GM18517 (cell line): ENCODE results near the gene BATF.
A peak's percentile ranks its signal among the peaks of the same experiment; 100 is the strongest.

Source experiments
- ATAC-seq: cut with Tn5 transposase; IDR thresholded peaks from one replicate; pipeline ENCODE4 v1.9.1; 2021; ENCODE audit warnings: mild to moderate bottlenecking, moderate library complexity; ENCODE audit not compliant: unreplicated experiment

Gene BATF

DNA sequence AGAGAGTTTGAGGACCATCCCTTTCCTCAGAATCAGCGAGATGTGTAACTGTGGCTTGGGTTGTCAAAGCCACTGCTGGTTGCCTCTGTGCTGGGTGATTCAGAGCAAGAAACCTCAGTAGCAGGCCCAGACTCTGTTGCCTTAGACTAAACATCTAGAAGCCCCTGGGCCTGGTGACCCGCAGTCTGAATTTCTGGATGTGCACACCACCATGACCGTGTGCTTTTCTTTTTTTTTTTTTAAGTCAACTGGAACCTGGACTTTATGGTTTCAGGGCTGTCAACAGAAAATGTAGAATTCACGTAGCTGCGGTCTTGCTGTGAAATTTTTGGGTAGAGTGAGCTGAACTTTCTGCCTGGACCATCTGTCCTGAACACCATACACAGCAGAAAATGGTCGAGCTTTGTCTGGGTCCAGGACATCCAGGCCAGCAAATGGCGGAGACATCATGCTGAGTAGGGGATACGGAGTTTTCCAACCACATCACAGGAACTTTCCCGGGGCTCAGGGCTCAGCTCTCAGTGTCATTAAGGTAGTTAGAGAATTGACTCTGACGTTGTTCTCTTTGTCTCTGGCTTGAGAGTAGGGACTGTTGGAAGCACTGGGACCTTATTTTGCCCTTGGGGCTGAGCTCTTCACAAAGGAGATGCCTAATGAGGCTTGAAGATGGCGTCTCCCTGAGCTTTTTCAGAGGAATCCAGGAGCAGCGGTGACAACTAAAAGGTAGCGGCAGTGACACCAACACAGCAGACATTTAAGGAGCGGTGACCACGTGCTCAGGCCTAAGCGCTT, 23.0 kb upstream of the BATF start:
- ATAC-seq: peak; percentile 42

DNA sequence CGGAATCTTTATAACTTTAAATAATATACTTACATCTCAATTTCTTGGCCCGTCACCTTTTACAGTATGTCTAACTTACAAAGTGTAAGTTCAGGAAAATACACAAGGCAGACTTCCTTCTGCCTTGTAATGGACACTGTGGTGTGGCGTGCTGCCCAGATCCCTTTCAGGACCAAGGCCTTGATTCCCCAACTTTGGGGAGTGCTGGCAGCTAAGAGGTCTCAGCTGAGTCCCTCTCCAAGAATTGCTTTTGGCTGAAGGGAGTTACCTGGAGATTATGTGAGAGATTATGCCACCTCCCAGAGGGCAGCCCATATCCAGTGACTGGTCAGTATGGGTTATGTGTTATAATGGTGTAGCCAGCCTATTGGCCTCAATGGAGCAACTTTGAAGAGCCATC, 21.2 kb upstream of the BATF start:
- ATAC-seq: no peak

DNA sequence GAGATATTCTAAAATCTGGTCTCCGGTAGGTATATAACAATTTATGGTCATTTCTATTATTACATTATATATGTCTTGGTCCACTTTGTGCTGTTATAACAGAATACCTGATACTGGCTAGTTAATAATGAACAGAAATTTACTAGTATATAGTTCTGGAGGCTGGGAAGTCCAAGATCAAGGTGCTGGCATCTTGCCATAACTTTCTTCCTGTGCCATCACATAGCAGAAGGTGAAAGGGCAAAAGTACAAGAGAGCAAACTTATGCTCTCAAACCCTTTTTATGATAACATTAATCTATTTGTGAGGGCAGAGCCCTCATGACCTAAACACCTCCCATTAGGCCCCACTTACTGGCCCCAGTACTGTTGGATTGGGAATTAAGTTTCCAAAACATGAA, 17.9 kb upstream of the BATF start:
- no peak for ATAC-seq

DNA sequence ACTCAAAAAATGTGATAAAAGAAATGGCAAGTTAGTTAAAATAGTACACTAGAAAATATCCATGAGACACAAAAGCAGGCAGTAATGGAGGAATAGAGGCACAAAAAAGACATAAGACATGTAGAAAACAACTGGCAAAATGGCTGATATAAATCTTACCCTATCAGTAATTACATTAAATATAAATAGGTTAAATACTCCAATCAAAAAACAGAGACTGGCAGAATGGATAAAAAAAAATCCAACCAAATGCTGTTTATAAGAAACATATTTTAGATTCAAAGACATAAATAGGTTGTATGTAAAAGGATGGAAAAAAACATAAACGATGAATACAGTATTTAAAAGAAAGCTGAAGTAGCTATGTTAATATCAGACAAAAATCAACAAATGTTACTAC, 15.3 kb upstream of the BATF start:
- no peak for ATAC-seq

DNA sequence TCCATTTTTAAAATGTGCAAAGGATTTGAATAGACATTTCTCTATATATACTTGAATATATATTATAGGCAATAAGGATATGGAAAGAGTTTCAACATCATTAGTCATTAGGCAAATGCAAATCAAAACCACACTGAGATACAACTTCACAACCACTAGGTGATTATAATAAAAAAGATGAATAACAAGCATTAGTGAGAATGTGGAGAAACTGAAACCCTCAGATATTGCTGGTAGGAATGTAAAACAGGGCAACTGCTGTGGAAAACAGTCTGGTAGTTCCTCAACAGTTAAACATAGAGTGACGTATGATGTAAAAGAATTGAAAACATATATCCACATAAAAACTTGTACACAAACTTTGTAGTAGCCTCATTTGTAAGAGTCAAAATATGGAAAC, 11.7 kb upstream of the BATF start:
- ATAC-seq: no peak

DNA sequence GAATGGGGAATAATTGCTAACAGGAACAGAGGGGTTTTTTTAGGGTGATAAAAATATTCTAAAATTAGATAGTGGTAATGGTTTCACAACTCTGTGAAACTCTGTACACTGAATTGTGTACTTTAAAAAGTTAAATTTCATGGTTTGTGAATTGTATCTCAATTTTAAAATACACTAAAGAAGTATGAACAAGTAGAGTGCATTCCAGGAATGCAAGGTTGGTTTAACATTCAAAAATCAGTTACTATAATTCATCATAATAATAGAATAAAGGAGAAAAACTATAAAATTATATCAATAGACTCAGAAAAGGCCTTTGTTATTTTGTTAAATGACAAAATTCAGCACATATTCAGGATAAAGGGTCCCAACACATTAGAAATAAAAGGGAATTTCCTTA, 11.1 kb upstream of the BATF start:
- ATAC-seq: no peak

DNA sequence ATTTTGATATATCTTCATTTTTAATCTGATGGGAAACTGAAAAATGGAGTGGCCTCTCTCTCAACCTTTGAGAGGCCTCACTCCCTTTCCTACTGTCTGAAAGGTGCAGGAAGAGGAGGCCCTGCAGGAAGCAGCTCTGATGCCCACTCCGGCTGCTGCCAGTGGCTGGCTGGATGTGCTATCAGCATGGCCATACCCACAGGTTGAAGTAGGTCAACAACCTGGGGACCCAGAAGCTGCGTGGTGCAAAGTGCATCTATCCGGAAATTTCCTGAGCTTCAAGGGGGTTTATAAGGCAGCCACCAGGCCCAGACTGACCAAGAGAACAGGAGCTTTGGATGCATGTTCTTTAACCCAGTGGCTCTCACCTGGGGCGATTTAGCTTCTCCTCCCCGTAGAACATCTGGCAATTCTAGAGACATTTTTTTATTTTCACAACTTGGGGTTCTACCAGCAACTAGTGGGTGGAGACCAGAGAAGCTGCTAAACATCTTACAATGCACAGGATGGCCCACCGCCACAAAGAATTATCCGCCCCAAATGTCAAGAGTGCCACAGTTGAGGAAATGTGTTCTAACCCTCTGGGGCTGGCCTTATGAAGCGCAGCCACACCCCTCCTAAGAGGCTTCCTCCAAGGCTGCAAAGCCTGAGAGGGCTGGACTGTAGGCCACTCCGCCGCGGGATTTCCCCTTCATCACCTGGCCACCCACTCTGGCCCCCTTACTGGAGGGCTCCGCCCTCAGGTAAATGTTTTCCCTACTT, 8.2 kb upstream of the BATF start:
- ATAC-seq: peak; percentile 22

DNA sequence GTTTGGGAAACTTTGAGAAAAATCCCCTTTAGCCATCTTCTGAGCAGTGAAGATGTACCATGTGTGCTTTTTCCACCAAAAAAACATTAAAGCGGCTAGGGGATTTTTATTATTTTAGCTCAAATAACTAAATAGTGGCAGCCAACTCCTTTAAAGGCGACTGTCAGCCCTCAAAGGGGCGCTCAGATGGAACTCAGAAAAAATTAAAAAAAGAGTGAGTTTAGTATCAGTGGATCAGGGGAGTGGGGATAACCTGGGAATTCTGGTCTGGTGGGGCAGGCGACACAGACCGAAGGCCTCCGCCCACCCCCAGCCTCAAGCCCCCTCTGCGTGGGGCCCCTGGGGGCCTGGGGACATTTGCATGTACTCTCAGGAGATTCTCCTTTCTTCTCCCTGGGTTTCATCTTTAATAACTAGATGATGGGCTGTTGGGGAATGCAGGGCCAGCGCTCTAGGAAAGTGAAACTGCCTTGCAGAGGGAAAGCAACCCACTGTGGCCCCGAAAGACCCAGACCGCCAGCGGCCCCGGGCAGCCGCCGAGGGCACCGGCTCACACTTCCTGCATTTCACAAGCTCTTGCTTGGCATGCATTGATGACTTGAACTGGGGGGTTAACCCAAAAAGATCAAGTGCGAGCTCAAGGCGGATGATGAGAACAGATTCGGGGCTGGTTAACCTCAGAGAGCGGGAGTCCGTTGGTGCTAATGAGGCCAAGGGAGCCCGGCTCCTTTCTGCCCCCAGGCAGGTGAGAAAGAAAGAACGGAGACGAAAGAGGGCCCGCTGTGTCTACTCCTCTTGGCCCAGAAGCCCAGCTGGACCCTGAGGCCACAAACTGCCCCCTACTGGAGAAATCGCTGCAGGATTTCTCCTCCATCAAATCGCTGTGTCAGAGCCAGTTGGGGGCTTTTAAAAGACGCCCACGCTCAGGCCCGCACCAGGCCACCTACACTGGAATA, 7.3 kb upstream of the BATF start:
- peak; percentile 39 for ATAC-seq

DNA sequence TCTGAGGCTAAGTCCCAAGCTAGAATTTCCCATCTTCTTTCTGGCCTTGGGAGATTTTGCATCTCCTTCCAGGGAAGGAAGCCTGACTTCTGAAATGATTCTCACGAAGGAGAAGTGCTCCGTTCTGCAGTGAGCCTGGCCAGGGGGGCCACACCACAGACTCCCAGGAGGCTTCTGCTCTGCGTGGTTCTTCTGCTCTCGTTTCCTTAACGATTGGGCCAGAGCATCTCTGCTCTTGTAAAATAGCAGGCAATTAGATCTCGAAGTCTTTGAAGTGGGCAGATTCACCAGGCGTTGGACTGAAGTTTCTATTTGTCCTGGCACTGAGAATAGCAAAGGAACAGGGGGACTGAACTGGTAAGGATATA, 6.7 kb upstream of the BATF start:
- ATAC-seq: peak; percentile 44

DNA sequence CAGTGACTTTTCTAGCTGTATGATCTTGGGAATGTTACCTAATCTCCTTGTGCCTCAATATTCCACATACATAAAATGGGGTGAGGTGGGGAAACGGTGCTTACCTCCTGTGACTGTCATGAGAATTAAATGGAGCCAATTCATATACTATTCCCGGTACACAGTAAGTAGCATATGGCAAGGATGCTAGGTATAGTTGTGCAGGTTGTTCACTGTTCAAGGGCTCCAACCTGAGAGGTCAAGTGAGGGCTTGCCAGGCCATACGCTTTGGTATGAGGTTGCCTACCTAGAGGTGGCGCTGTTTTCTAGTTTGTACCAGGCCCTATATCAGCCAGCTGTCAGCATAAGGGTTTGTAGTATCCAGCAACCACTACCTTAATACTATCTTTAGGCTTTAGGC, 3.6 kb upstream of the BATF start:
- no peak for ATAC-seq

DNA sequence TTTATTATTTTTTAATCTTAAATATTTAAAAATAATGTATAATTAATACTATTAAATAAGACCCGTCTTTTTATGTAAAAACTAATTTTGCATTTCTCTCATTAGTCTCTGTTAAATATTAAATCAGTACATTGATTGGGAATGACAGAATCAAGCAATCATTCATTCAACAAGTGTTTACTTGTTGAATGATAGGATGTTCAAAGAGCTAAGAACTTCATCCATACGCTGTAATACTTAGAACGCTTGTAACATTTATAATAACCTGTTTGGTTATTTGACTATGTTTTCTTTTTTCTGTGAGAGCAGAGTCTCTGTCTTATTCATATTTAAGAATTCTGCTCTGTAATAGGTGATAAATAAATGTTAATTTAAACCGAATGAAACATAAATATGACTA, 2.9 kb upstream of the BATF start:
- no peak for ATAC-seq

DNA sequence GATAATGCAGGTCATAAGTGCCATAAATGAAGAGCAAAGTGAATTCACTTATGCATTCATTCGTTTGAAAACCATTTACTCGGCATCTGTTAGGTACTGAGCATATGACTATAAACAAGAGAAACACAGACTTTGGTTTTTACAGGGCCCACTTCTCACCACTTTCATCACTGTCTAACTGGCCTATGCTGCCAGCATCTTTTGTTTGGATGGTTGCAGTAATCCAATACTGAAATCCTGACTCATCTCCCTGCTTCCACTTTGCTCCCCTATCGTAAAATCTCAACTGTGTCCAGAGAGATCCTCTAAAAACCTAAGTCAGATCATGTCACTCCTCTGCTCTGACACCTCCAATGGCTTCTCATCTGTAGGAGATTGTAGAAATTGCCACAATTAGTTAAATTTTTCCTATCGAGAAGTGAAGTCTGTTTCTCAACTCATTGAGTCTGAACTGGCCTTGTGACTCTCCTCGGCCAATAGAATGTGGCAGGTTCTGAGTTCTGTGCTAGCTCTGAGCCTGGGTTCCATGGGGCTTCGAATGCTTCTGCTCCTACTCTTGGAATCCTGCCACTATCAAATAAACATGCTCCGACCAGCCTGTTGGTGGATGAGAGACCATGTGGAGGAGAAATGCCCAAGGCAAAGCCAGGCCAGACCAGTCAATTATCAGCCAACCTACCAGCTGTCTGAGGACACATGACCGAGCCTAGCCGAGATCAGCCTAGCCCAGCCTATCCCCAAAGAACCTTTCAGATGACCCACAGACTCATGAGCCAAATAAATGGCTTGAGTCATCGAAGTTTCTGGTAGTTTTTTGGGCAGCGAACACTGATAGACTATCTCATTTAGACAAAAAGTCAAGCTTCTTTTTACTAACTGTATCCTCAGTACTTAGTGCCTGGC, 2.2 kb upstream of the BATF start:
- ATAC-seq: no peak

DNA sequence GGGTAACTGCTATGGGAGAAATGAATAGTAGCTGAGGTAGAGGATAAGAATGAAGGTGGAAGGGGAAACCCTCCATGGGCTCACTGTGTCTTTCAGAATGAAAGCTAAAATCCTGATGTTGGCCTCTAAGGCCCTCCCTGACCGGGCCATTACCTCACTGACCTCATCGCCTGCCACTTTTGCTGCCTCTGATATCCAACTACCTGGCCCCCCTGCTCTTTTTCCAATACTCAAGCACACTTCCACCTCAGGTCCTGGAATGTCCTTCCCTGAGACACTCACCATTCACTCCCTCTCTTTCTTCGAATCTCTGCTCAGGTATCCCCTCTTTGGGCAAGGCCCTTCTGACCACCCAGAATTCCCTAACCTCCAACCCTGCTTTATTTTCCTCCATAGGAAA, 1.4 kb upstream of the BATF start:
- ATAC-seq: no peak

DNA sequence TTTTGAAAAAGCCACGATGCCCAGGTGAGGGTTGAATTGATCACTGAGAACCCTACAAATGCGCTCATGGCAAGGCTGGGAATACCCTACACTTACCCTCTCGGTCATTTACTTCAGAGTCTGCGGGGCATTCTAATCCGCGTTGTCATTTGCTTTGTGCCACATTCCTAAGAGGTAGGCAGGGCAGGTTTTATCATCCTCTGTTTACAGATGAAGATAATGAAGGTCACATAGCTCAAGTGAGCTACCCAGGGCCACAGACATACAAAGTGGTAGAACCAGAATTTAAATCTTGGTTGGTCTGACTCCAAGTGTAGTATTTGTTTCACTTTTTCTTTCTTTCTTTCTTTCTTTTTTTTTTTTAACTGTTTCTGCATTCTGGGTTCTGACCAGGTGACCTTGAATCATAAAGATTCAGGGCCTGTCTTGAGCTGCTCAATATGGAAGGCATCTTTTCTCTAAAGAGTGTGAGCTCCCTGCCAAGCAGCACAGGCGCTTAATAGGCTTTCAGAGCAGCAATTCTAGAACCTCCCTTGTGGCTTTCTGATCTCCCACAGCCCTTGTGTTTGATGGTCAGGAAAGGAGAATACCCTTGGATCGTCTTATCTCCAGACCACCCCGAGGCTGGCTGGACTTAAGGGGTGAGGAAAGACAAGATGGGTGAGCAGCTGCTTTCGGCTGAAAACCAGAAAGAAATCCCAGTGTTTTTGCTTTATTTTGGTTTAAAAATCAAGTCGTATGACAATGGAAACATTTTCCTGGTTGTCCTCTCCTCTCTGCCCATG, 662 bp upstream of the BATF start:
- ATAC-seq: peak; percentile 29

DNA sequence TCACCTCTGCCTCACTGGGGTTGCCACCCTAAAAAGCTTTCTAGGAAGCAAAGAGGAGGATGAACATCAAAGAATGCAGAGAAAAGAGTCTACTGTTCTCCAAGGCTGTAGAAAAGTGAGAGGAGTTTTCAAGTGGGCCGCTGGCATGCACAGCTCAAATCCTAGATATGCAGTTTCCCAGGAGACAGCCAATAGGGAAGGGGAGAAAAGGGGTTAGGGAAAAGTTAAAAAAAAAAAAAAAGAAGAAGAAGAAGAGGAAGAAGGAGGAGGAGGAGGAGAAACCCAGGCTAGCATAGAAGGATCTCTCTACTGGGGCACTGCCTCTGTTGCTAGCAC, 682 bp downstream of the BATF start:
- no peak for ATAC-seq

DNA sequence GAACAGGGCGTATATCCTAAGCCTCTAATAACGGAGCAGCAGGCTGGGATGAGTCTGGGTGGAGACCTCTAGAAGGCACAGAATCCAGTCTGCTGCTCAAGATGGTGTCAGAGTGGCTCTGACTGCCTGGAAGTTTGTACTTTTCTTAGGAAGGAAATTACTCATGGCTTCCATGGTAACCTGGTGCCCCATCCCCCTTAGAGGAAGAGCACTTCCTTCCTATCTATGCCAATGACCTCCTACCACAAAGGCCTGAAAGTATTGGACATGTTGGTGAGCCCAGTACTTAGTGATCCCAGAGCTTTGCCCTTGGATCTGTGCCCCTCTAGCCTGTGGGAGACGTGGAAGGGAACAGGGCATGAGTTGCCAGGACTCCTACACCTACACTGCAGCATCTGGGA, 1.5 kb downstream of the BATF start:
- no peak for ATAC-seq

DNA sequence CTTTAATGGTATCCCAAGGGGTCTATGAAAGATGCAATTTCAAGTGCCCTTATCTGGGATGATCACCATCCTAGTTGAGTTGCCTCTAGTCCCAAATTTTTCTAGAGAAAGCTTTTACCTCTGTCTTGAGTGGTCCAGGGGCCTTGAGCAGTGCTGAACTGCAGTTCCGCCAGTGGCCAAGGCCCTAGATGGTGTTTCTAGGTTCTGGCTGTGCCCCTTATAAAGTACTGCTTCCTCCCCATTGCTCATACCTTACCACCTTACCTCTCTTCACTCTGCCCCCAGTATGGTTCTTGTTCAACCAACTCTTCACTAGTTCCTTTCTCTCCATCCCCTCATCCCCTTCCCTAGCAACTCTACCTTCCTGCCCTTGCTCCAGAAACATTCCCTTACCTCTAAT, 3.7 kb downstream of the BATF start:
- ATAC-seq: no peak

DNA sequence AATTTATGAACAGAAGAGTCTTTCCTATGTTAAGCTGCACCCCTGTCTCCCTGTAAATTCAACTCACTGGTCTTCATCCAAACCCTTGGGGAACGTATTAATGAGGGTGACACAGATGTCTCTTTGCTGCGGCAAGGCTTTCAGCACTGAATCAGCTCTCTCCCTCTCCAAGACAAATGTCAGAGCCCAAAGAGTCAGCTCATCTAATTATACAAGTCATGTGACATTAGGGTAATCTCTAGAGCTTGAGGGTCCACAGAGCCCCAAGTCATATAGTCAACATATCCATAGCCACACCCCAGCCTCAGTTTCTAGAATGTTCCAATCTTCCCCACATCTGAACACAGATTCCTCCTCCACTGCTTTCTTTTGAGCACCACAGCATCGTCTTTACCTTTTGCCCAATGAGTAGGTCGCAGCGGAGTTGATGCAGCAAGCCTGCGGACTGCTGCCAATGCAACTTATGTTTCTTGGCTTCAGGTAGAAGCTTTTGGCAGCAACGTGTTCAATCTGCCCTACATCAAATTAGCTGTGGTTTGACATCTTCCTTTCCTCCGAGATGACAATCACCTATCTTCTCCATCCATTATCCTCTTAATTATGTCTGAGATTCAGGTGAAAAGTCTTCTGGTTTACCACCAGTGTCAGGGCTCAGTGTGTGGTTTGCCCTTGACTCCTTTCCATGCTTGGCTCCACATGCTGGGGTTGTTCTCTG, 5.3 kb downstream of the BATF start:
- no peak for ATAC-seq

DNA sequence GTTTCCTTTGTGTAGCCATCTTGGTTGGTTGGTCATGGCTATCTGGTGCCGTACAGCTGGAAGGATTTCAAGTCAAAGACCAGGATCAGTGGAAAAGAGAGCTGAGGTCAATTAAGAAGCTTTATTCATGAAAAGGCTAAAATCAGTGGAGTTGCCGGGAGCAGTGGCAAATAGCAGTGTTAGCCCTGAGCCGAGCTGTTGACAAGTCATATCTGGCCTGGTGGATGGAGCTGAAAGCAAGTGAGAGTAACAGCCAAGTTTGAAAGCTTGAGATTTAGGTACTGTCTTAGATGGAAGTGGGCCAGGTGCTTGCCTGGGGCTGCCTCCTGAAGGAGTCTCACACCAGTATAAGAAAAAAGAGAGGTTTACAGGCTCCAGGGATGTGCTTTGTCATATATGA, 9.0 kb downstream of the BATF start:
- no peak for ATAC-seq
